KMS-11 (cell line): ENCODE data around the gene GGACT.

Experiments used
- H2AFZ ChIP-seq: fragments of 200-600 bp; sonication (generic); 2 replicates; pipeline ENCODE4 v1.6.1; 2016; ENCODE audit warnings: antibody characterized with exemption, mixed run types, low read depth
- H3K27ac ChIP-seq: fragments of 200-600 bp; sonication (generic); 2 replicates; pipeline ENCODE4 v1.6.1; 2016; ENCODE audit warnings: mild to moderate bottlenecking, mixed run types
- H3K27me3 ChIP-seq: fragments of 200-600 bp; sonication (generic); 2 replicates; pipeline ENCODE4 v1.6.1; 2017; ENCODE audit warnings: mild to moderate bottlenecking, low read depth, mixed run types, moderate library complexity; ENCODE audit not compliant: insufficient read depth
- H3K36me3 ChIP-seq: fragments of 200-600 bp; sonication (generic); 2 replicates; pipeline ENCODE4 v1.6.1; 2017; ENCODE audit warnings: mild to moderate bottlenecking, mixed run types; ENCODE audit not compliant: insufficient read depth
- H3K4me1 ChIP-seq: fragments of 200-600 bp; sonication (generic); 2 replicates; pipeline ENCODE4 v1.6.1; 2016; ENCODE audit warnings: mild to moderate bottlenecking, low read depth, mixed run types; ENCODE audit not compliant: poor library complexity, severe bottlenecking
- H3K4me2 ChIP-seq: fragments of 200-600 bp; sonication (generic); 2 replicates; pipeline ENCODE4 v1.7.0; 2016; ENCODE audit warnings: mild to moderate bottlenecking, mixed run types
- H3K4me3 ChIP-seq: fragments of 200-600 bp; sonication (generic); IDR thresholded peaks from 2 replicates; pipeline ENCODE4 v1.6.1; 2017; ENCODE audit warnings: low read depth, low read length, mixed read lengths; ENCODE audit not compliant: insufficient read depth
- H3K79me2 ChIP-seq: fragments of 200-600 bp; sonication (generic); 2 replicates; pipeline ENCODE4 v1.6.1; 2016; ENCODE audit warnings: low read depth, mixed run types; ENCODE audit not compliant: insufficient read depth
- H3K9ac ChIP-seq: fragments of 200-600 bp; sonication (generic); 2 replicates; pipeline ENCODE4 v1.6.1; 2016; ENCODE audit warnings: mild to moderate bottlenecking, mixed run types
- H4K20me1 ChIP-seq: fragments of 200-600 bp; sonication (generic); 2 replicates; pipeline ENCODE4 v1.6.1; 2016; ENCODE audit warnings: mild to moderate bottlenecking, mixed run types; ENCODE audit not compliant: insufficient read depth
- TF ChIP-seq, protein P1 (sequence below): fragments of 200-600 bp; sonication (generic); conservative IDR thresholded peaks from 2 replicates; pipeline ENCODE4 v1.6.1; 2017; ENCODE audit warnings: low read depth, mild to moderate bottlenecking, antibody characterized with exemption, low read length, moderate library complexity, mixed read lengths

Gene GGACT

DNA sequence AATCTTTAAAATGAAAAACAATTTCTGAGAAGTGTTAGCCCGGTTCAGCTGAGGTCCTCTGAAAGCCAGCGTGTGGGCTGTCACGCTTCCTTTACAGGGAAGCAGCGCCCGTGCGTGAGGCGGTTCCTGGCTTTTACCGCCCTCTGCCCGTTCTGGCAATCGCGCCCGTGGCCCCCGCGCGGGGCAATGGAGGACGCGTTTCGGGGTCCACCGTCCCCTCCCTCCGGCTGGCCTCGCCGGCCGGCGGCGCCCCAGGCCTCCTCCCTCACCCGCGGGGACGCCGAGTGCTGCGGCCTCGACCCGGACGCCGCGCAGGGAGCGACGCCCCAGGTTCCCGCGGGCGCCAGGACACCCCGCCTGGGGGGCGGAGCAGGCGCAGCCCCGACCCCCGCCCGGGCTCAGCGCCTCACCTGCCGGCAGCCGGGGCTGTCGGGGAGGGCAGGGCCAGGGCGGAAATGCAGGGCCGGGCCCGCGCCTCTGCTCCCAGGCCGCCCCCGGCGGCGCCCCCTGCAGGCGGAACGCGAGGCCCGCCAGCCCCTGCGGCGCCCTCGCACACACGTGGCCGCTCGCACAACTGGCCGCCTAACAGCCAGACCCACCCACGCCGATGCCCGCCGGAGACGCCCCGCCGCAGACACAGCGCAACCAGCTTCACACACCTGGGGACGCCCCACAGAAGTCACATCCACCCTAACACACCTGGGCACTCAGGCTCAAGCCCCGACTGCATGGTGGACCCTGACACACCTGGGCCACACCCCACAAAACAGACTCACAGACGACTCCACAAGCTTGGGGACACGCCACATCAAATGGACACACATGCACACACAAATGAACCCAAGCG, at the start of gene GGACT:
Gene GGACT, minus strand, starts transcription at position 459 of the 847 bp plus-strand sequence. CDS start 56,198 bp downstream, outside the sequence.
- TF ChIP-seq, protein P1, sequence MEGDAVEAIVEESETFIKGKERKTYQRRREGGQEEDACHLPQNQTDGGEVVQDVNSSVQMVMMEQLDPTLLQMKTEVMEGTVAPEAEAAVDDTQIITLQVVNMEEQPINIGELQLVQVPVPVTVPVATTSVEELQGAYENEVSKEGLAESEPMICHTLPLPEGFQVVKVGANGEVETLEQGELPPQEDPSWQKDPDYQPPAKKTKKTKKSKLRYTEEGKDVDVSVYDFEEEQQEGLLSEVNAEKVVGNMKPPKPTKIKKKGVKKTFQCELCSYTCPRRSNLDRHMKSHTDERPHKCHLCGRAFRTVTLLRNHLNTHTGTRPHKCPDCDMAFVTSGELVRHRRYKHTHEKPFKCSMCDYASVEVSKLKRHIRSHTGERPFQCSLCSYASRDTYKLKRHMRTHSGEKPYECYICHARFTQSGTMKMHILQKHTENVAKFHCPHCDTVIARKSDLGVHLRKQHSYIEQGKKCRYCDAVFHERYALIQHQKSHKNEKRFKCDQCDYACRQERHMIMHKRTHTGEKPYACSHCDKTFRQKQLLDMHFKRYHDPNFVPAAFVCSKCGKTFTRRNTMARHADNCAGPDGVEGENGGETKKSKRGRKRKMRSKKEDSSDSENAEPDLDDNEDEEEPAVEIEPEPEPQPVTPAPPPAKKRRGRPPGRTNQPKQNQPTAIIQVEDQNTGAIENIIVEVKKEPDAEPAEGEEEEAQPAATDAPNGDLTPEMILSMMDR: peak; percentile 36
- H3K36me3 ChIP-seq: no peaks in the 10 kb centered on the region
- H4K20me1 ChIP-seq: no peaks in the 10 kb centered on the region
- H3K79me2 ChIP-seq: no peaks in the 10 kb centered on the region
- H3K4me3 ChIP-seq: no peak within 1 kb of the TSS
- peaks cover 8% of the 10 kb centered on the region for H3K4me1 ChIP-seq
- peak within 1 kb of the TSS; percentile 55 for H3K27ac ChIP-seq
- peak within 1 kb of the TSS; percentile 77 for H3K9ac ChIP-seq
- peak within 1 kb of the TSS; percentile 85 for H2AFZ ChIP-seq
- peak within 1 kb of the TSS; percentile 68; the same call in 1 of the 2 replicates for H3K4me2 ChIP-seq
- no peaks in the 10 kb centered on the region for H3K27me3 ChIP-seq

DNA sequence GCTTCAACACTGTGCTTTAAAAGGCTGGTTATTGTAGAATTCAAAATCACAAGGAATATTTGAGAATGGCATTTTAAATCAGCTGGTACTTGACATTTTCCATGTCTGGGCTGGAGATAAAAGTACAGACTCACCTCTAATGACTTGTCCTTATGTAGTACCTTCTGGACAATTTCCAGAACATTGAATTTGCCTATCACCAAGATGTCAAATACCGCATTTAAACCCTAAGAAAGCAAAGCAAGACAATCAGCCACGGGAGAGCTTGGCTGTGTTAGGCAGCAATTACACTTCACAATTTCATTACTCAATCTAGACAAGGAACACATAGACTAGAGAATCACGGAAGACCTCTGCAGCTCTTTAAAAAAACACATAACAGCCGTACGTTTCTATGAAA, 49.2 kb upstream of the GGACT start:
- no peaks in the 10 kb centered on the region for H3K4me1 ChIP-seq
- no peaks in the 10 kb centered on the region for H3K79me2 ChIP-seq
- H3K4me3 ChIP-seq: no peak overlapping the region
- no peaks in the 10 kb centered on the region for H3K27me3 ChIP-seq
- H3K9ac ChIP-seq: no peak overlapping the region
- no peak overlapping the region for H3K4me2 ChIP-seq
- H3K36me3 ChIP-seq: no peaks in the 10 kb centered on the region
- TF ChIP-seq, protein P1: no peak
- no peak overlapping the region for H2AFZ ChIP-seq
- H3K27ac ChIP-seq: no peak overlapping the region
- no peaks in the 10 kb centered on the region for H4K20me1 ChIP-seq

DNA sequence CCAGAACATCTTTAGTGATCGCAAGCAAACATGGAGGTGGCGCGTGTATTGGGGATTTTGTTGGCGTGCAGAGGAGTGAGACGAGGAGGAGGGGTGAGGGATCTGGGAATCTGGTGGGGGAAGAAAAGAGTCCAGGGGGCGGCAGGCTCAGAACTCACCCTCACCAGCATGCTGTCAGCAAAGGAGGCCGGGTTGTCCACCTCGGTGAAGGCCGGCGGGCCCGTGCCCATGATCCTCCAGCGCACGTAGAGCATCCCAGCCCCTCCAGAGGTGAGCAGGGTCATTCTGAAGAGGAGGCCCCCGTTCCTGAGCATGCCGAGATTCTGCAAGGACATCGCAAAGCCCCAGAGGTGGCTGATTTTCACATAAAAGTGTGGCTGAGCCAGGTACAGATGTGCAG, 48.8 kb upstream of the GGACT start:
- Histone ChIP-seq H2AFZ (no peak overlapping the region), H3K79me2 (no peaks in the 10 kb centered on the region), H3K4me3 (no peak overlapping the region), H3K36me3 (no peaks in the 10 kb centered on the region), H3K9ac (no peak overlapping the region), H3K4me2 (no peak overlapping the region), H3K27ac (no peak overlapping the region), H3K4me1 (no peaks in the 10 kb centered on the region), H3K27me3 (no peaks in the 10 kb centered on the region), H4K20me1 (no peaks in the 10 kb centered on the region)
- TF ChIP-seq, protein P1: no peak

DNA sequence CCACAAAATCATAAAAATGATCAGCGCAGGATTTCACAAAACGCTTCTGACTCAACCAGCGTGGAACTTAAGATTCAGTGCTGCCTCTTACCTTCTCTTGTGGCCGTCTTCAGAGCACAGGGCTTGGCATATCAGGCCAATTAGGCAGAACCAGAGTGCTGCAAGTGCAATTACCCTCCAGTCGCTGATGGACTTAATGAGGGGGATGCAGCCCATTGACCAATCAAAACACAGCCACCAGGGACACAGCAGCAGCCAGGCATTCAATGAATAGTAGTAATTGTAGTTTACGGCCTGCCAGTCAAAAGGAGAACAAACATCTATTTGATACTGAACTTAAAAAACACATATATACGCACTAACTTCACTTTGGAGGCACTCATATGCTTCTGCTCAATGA, 47.9 kb upstream of the GGACT start:
- H3K4me3 ChIP-seq: no peak overlapping the region
- TF ChIP-seq, protein P1: no peak
- no peak overlapping the region for H3K4me2 ChIP-seq
- H2AFZ ChIP-seq: no peak overlapping the region
- H3K9ac ChIP-seq: no peak overlapping the region
- no peaks in the 10 kb centered on the region for H3K79me2 ChIP-seq
- H3K4me1 ChIP-seq: no peaks in the 10 kb centered on the region
- H4K20me1 ChIP-seq: no peaks in the 10 kb centered on the region
- H3K27ac ChIP-seq: no peak overlapping the region
- no peaks in the 10 kb centered on the region for H3K36me3 ChIP-seq
- no peaks in the 10 kb centered on the region for H3K27me3 ChIP-seq
